H1 (cell line): ENCODE results near the gene HTRA2. TPM values are rescaled to one million over a fixed set of nuclear protein-coding genes. Genes with fewer than 3 reads are reported as not detected.
A peak's percentile ranks its signal among the peaks of the same experiment; 100 is the strongest.

Source experiments
- CTCF ChIA-PET: fragments of 300-600 bp; sonication (Branson Sonifier 250); formaldehyde crosslinking; loops from one replicate; lab custom pipeline; 2021; ENCODE audit not compliant: partially characterized antibody; lab: Charles Lee
- POLR2A ChIA-PET: fragments of 300-600 bp; sonication (Branson Sonifier 250); formaldehyde crosslinking; loops from one replicate; lab custom pipeline; 2021; ENCODE audit warnings: inconsistent platforms; ENCODE audit not compliant: partially characterized antibody; lab: Charles Lee
- DNase-seq, 2 experiments: peaks; one replicate each; pipeline versions ENCODE4 v3.0.0 to v3.0.0-alpha.2; 2010 to 2022; ENCODE audit warnings: low spot score in 2 of 2, low read depth in 1 of 2, mixed read lengths in 1 of 2
- FAIRE-seq: peaks from 2 replicates; lab custom pipeline; 2011; peaks lifted over from hg19 to GRCh38; lab: Jason Lieb, UNC
- H2AFZ ChIP-seq: 2 replicates; pipeline ENCODE4 v1.8.1; 2012; ENCODE audit warnings: low read length, inconsistent platforms
- H2AK5ac ChIP-seq: 2 replicates; pipeline ENCODE4 v1.6.1; 2013; ENCODE audit warnings: low read depth, low read length
- H2BK120ac ChIP-seq: replicated peaks from 2 replicates; pipeline ENCODE3; 2013; ENCODE audit warnings: low read depth, low read length, inconsistent platforms
- H2BK12ac ChIP-seq: 2 replicates; pipeline ENCODE4 v1.6.1; 2013; ENCODE audit warnings: low read depth, low read length
- H2BK15ac ChIP-seq: 2 replicates; pipeline ENCODE4 v1.6.1; 2013; ENCODE audit warnings: low read length
- H2BK20ac ChIP-seq: 2 replicates; pipeline ENCODE4 v1.6.1; 2013; ENCODE audit warnings: low read length
- H2BK5ac ChIP-seq: 2 replicates; pipeline ENCODE4 v1.6.1; 2013; ENCODE audit warnings: low read depth, low read length
- H3K14ac ChIP-seq: 2 replicates; pipeline ENCODE4 v1.6.1; 2013; ENCODE audit warnings: inconsistent platforms; ENCODE audit not compliant: insufficient read length
- H3K18ac ChIP-seq: 2 replicates; pipeline ENCODE4 v1.6.1; 2013; ENCODE audit warnings: low read length; ENCODE audit errors: extremely low read depth
- H3K23ac ChIP-seq: 2 replicates; pipeline ENCODE4 v1.6.1; 2013; ENCODE audit warnings: inconsistent platforms; ENCODE audit not compliant: insufficient read length
- H3K23me2 ChIP-seq: 2 replicates; pipeline ENCODE4 v1.6.1; 2013; ENCODE audit warnings: low read depth, low read length
- H3K27ac ChIP-seq: 2 replicates; pipeline ENCODE4 v1.6.1; 2011; ENCODE audit warnings: low read depth, low read length, inconsistent platforms
- H3K27me3 ChIP-seq, 4 experiments: replicated peaks in 1 of 4; 1 replicate in 1 of 4; 2 replicates in 3 of 4; pipeline versions ENCODE4 v1.6.1 to v1.8.1; 2011 to 2013; ENCODE audit warnings: low read length in 3 of 4, mild to moderate bottlenecking in 3 of 4, inconsistent platforms in 2 of 4, mixed read lengths in 2 of 4, moderate library complexity in 1 of 4; ENCODE audit not compliant: control insufficient read depth in 3 of 4, insufficient read depth in 3 of 4; ENCODE audit errors: extremely low read depth in 1 of 4
- H3K36me3 ChIP-seq, 4 experiments: 2 replicates each; pipeline versions ENCODE4 v1.6.1 to v1.8.1; 2011 to 2013; ENCODE audit warnings: mild to moderate bottlenecking in 4 of 4, low read length in 3 of 4, moderate library complexity in 2 of 4, control low read depth in 1 of 4, inconsistent platforms in 1 of 4; ENCODE audit not compliant: insufficient read depth in 4 of 4, control insufficient read depth in 2 of 4
- H3K4ac ChIP-seq: replicated peaks from 2 replicates; pipeline ENCODE3; 2013; ENCODE audit warnings: low read length, low read depth, mixed read lengths, inconsistent platforms; ENCODE audit not compliant: insufficient read length
- H3K4me1 ChIP-seq, 4 experiments: replicated peaks in 1 of 4; 1 replicate in 1 of 4; 2 replicates in 3 of 4; pipeline versions ENCODE4 v1.6.1 to v1.8.1; 2011 to 2013; ENCODE audit warnings: low read length in 3 of 4, inconsistent platforms in 2 of 4, mixed read lengths in 1 of 4; ENCODE audit not compliant: insufficient read depth in 4 of 4, control insufficient read depth in 3 of 4
- H3K4me2 ChIP-seq, 2 experiments: 2 replicates each; pipeline versions ENCODE4 v1.6.1 to v1.8.1; 2011 to 2013; ENCODE audit warnings: low read depth in 2 of 2, low read length in 2 of 2, control low read depth in 1 of 2, inconsistent platforms in 1 of 2, mild to moderate bottlenecking in 1 of 2; ENCODE audit not compliant: insufficient read depth in 1 of 2
- H3K4me3 ChIP-seq, 4 experiments: fragments of 200-600, 300-600 bp in 1 of 4; sonication (generic), shearing (Covaris generic), sonication (Bioruptor Twin) in 1 of 4; 2 replicates each; pipeline versions ENCODE4 v1.5.1 to v1.8.1; 2011 to 2016; ENCODE audit warnings: low read length in 4 of 4, low read depth in 3 of 4, control low read depth in 2 of 4, inconsistent platforms in 2 of 4, mild to moderate bottlenecking in 2 of 4, mixed read lengths in 1 of 4, moderate library complexity in 1 of 4; ENCODE audit not compliant: insufficient read depth in 2 of 4; ENCODE audit errors: extremely low read depth in 1 of 4
- H3K56ac ChIP-seq: replicated peaks from 2 replicates; pipeline ENCODE3; 2013; ENCODE audit warnings: low read depth, mild to moderate bottlenecking, mixed read lengths, low read length, inconsistent platforms; ENCODE audit not compliant: insufficient read length
- H3K79me1 ChIP-seq: 2 replicates; pipeline ENCODE4 v1.6.1; 2013; ENCODE audit warnings: low read depth, low read length, control low read depth
- H3K79me2 ChIP-seq, 2 experiments: 2 replicates each; pipeline versions ENCODE4 v1.6.1 to v1.8.1; 2012 to 2013; ENCODE audit warnings: low read length in 2 of 2, mild to moderate bottlenecking in 2 of 2, inconsistent platforms in 1 of 2; ENCODE audit not compliant: insufficient read depth in 2 of 2, control insufficient read depth in 1 of 2
- H3K9ac ChIP-seq, 4 experiments: replicated peaks in 1 of 4; 1 replicate in 1 of 4; 2 replicates in 3 of 4; pipeline versions ENCODE4 v1.6.1 to v1.8.1; 2011 to 2013; ENCODE audit warnings: low read depth in 3 of 4, low read length in 3 of 4, control low read depth in 2 of 4, mild to moderate bottlenecking in 2 of 4, moderate library complexity in 2 of 4, inconsistent platforms in 1 of 4; ENCODE audit errors: extremely low read depth in 1 of 4
- H3K9me3 ChIP-seq, 2 experiments: 2 replicates each; pipeline versions ENCODE4 v1.6.1 to v1.8.1; 2012 to 2013; ENCODE audit warnings: mild to moderate bottlenecking in 2 of 2, moderate library complexity in 2 of 2, control low read depth in 1 of 2, inconsistent platforms in 1 of 2, low read depth in 1 of 2, low read length in 1 of 2, mixed read lengths in 1 of 2; ENCODE audit not compliant: insufficient read depth in 2 of 2
- H4K20me1 ChIP-seq, 2 experiments: replicated peaks in 1 of 2; 2 replicates each; pipeline versions ENCODE3 to v1.8.1; 2011 to 2013; ENCODE audit warnings: inconsistent platforms in 2 of 2, low read length in 2 of 2, mild to moderate bottlenecking in 1 of 2; ENCODE audit not compliant: insufficient read depth in 2 of 2, control insufficient read depth in 1 of 2
- H4K5ac ChIP-seq: 2 replicates; pipeline ENCODE4 v1.6.1; 2013; ENCODE audit warnings: low read length, low read depth, mixed read lengths, inconsistent platforms; ENCODE audit not compliant: insufficient read length
- H4K8ac ChIP-seq: 2 replicates; pipeline ENCODE4 v1.8.0; 2013; ENCODE audit warnings: mild to moderate bottlenecking, moderate library complexity, low read length, inconsistent platforms; ENCODE audit not compliant: insufficient read depth; ENCODE audit errors: extremely low read depth
- H4K91ac ChIP-seq: replicated peaks from 2 replicates; pipeline ENCODE3; 2013; ENCODE audit warnings: low read length, mixed read lengths, inconsistent platforms; ENCODE audit not compliant: insufficient read length
- EP300 ChIP-seq, 2 experiments: IDR thresholded peaks; 1 replicate in 1 of 2; 2 replicates in 1 of 2; pipeline ENCODE4 v1.6.1; 2011 to 2012; ENCODE audit warnings: low read depth in 2 of 2, low read length in 2 of 2, mild to moderate bottlenecking in 2 of 2, borderline replicate concordance in 1 of 2, inconsistent platforms in 1 of 2, moderate library complexity in 1 of 2
- FOSL1 ChIP-seq: IDR thresholded peaks from 2 replicates; pipeline ENCODE4 v1.6.1; 2011; ENCODE audit warnings: mild to moderate bottlenecking, low read depth, low read length, moderate library complexity; ENCODE audit not compliant: insufficient read depth
- NRF1 ChIP-seq: IDR thresholded peaks from 2 replicates; pipeline ENCODE4 v1.6.1; 2011; ENCODE audit warnings: mild to moderate bottlenecking, low read depth, low read length, improper control_type of control experiment
- POLR2A ChIP-seq, 2 experiments: IDR thresholded peaks; 1 replicate in 1 of 2; 2 replicates in 1 of 2; pipeline ENCODE4 v1.6.1; 2011; ENCODE audit warnings: low read depth in 2 of 2, low read length in 2 of 2, mild to moderate bottlenecking in 2 of 2; ENCODE audit errors: control extremely low read depth in 1 of 2
- TEAD4 ChIP-seq: IDR thresholded peaks from 2 replicates; pipeline ENCODE4 v1.6.1; 2012; ENCODE audit warnings: low read depth, low read length, inconsistent platforms, mixed read lengths
- WGBS, 2 experiments: shearing (Covaris generic) in 1 of 2; methylation state at CpG; one replicate each; pipeline versions ENCODE4 v1.1.6 to v1.1.7; 2013 to 2015; ENCODE audit warnings: low lambda C conversion rate in 2 of 2, mixed read lengths in 2 of 2, inconsistent platforms in 1 of 2, low coverage in 1 of 2, missing lambda C conversion rate in 1 of 2; ENCODE audit not compliant: insufficient replicate concordance in 2 of 2, insufficient coverage in 1 of 2, insufficient read length in 1 of 2; ENCODE audit errors: extremely low coverage in 1 of 2, missing lambda C conversion rate in 1 of 2; 5-methylcytosine and 5-hydroxymethylcytosine counted together
- long read RNA-seq, 2 experiments: library from RNA in 1 of 2; library from capped mRNA in 1 of 2; stranded (forward); transcript quantifications; one replicate each; pipeline ENCODE4 v2.0.0, GENCODE V29; 2021; ENCODE audit warnings: inconsistent platforms in 1 of 2
- polyA minus RNA-seq, 3 experiments: library from RNA; depleted of rRNA, polyadenylated mRNA; stranded (reverse); fragments of >200 nt; gene quantifications; 1 replicate in 2 of 3; 2 replicates in 1 of 3; pipeline ENCODE4 v1.2.3, GENCODE V29; 2011
- polyA plus RNA-seq, 7 experiments: library from polyadenylated mRNA; depleted of rRNA in 3 of 7; stranded (reverse) in 5 of 7; unstranded in 2 of 7; fragments of >200 nt in 5 of 7; fragments of 200-250 nt in 2 of 7; gene quantifications; 1 replicate in 5 of 7; 2 replicates in 1 of 7; 4 replicates in 1 of 7; pipeline versions ENCODE4 v1.2.1 to v1.2.3, GENCODE V29; 2011 to 2013; ENCODE audit warnings: missing spikeins in 2 of 7, mixed read lengths in 2 of 7
- total RNA-seq: library from RNA; stranded (reverse); fragmentation: NEBNext Ultra II Directional; extraction: Animal tissue kit (Norgen Biotek cat#: 25700); gene quantifications from 2 replicates; pipeline ENCODE4 v1.2.1, GENCODE V29; 2021

HTRA2 gene
- total RNA-seq, result 21.6 and 24.6 TPM in 2 replicates
- polyA plus RNA-seq (2011; rRNA removed), result 37.6 TPM in 2 replicates
- polyA plus RNA-seq (2011; cell fraction: cytosol; rRNA removed), result 33.9 TPM
- 41.8 TPM for polyA plus RNA-seq (2011; cell fraction: nucleus; rRNA removed)
- 22.7 to 30.7 TPM (median 27.3 TPM) in 4 replicates for polyA plus RNA-seq (2012, experiment 1 of 2)
- 36.9 TPM for polyA plus RNA-seq (2012, experiment 2 of 2)
- polyA plus RNA-seq (2013, experiment 1 of 2), result 19.1 TPM
- polyA plus RNA-seq (2013, experiment 2 of 2), result 18.5 TPM
- 27.1 and 32.7 TPM in 2 replicates for polyA minus RNA-seq (2011; rRNA and poly(A)+ RNA removed)
- 15.4 TPM for polyA minus RNA-seq (2011; cell fraction: cytosol; rRNA and poly(A)+ RNA removed)
- polyA minus RNA-seq (2011; cell fraction: nucleus; rRNA and poly(A)+ RNA removed), result 27.5 TPM
- long read RNA-seq, experiment 1, transcript HTRA2-201 (8 exons, 2,370 nt), result major isoform, 7 of 22 reads
- long read RNA-seq, experiment 1, partial matches to known transcripts, result 5 of 22 reads
- long read RNA-seq, experiment 1, other reads (novel, unspliced or antisense), result 10 of 22 reads
- long read RNA-seq, experiment 2, partial matches to known transcripts, result 6 of 13 reads
- long read RNA-seq, experiment 2, other reads (novel, unspliced or antisense), result 2 of 13 reads

- H3K79me1 ChIP-seq, result peaks cover 10% of the 10 kb centered on the region
- peak within 1 kb of the TSS; percentile 97 for H4K8ac ChIP-seq
- peak within 1 kb of the TSS; percentile 90 for H3K27ac ChIP-seq
- peak within 1 kb of the TSS; percentile 48 for H4K91ac ChIP-seq
- no peak within 1 kb of the TSS for H3K14ac ChIP-seq
- H3K23me2 ChIP-seq, result peaks cover 9% of the 10 kb centered on the region; the same call in 1 of the 2 replicates
- H3K23ac ChIP-seq, result no peak within 1 kb of the TSS
- peak within 1 kb of the TSS; percentile 93; the same call in 1 of the 2 replicates for H2AFZ ChIP-seq
- H2BK20ac ChIP-seq, result no peak within 1 kb of the TSS
- H3K9me3 ChIP-seq, result no peaks in the 10 kb centered on the region
- H2BK120ac ChIP-seq, result no peak within 1 kb of the TSS
- 1% methylated on average over 69 of the region's 87 CpGs; no CpG with 5 or more reads in 1 of the 2 experiments for WGBS, 2 experiments
- ChIA-PET POLR2A (interaction anchor here (0.8 to 5.9 kb wide), 21 partner anchors 9 to 102 kb away, joined by 3 to 73 read pairs (median 9); partner anchors contain the start of genes CCDC142, LBX2, LOXL3 and MRPL53), CTCF (interaction anchor here (0.9 to 7.0 kb wide), 9 partner anchors 9 to 62 kb away, joined by 3 to 53 read pairs (median 4); partner anchors contain the start of genes CCDC142, MRPL53 and TTC31)
- peak within 1 kb of the TSS; percentile 87 for H3K4ac ChIP-seq
- FAIRE-seq (no peak), DNase-seq (peak; percentile 94 to 95)
- no peak within 1 kb of the TSS; the same call in 1 of the 2 replicates for H2BK12ac ChIP-seq
- H3K4me2 ChIP-seq, result peak within 1 kb of the TSS; percentile 84 to 94
- peak within 1 kb of the TSS; percentile 61; the same call in 1 of the 2 replicates for H2AK5ac ChIP-seq
- peak within 1 kb of the TSS; percentile 63; the same call in 1 of the 2 replicates for H2BK15ac ChIP-seq
- H2BK5ac ChIP-seq, result peak within 1 kb of the TSS; percentile 94
- H3K27me3 ChIP-seq, result no peaks in the 10 kb centered on the region; a peak in 1 of 7 replicates
- H3K36me3 ChIP-seq, result peaks cover 6 to 31% (median 25%) of the 10 kb centered on the region in 4 experiments; a peak in 7 of 8 replicates
- peak within 1 kb of the TSS; percentile 85; the same call in 1 of the 2 replicates for H3K18ac ChIP-seq
- H3K79me2 ChIP-seq, result peaks cover 0 to 18% of the 10 kb centered on the region in 2 experiments; a peak in 2 of 4 replicates
- H4K5ac ChIP-seq, result peak within 1 kb of the TSS; percentile 81
- peaks cover 3 to 6% of the 10 kb centered on the region in 2 experiments for H4K20me1 ChIP-seq
- H3K9ac ChIP-seq, result peak within 1 kb of the TSS; percentile 89 to 95 (median 94)
- peak within 1 kb of the TSS; percentile 85 to 99 (median 92) for H3K4me3 ChIP-seq
- peak within 1 kb of the TSS; percentile 75 for H3K56ac ChIP-seq
- H3K4me1 ChIP-seq, result peaks cover 4 to 13% (median 6%) of the 10 kb centered on the region in 4 experiments; a peak in 6 of 7 replicates
- TF ChIP-seq TEAD4 (peak; percentile 74), FOSL1 (no peak), EP300 (IDR thresholded peaks at IDR 0.05; ENCODE audit: borderline replicate concordance in 1 of 2, low read depth in 2 of 2, low read length in 2 of 2) (peak in 1 of 2 experiments; percentile 5; a peak in 1 of 3 replicates), POLR2A (IDR thresholded peaks at IDR 0.05; ENCODE audit: control extremely low read depth in 1 of 2, low read depth in 2 of 2, low read length in 2 of 2) (peak in 1 of 2 experiments; percentile 94; a peak in 2 of 3 replicates), NRF1 (no peak)
Measured at GRCh38 chr2:74529357-74530238, at the start of gene HTRA2, which contains the start of gene AUP1. HTRA2 (plus strand) TSS chr2:74529933; CDS start chr2:74530007, 74 bp downstream. AUP1 (minus strand) TSS chr2:74529706; CDS start chr2:74529629, 77 bp downstream.
